NCI-H82 treated with DMSO at 0.1 percent for 48 hours (cell line): ENCODE data around the gene KIAA0040.
"Not testable (repeated sequence)": the region's sequence is repeated elsewhere in the genome, so short reads cannot be mapped to it uniquely, and the experiment has no call there.

ENCODE experiments used
- DNase-seq: peaks from one replicate; lab custom pipeline; 2025; ENCODE audit not compliant: unreplicated experiment; lab: John Stamatoyannopoulos, UW

KIAA0040 gene

DNA sequence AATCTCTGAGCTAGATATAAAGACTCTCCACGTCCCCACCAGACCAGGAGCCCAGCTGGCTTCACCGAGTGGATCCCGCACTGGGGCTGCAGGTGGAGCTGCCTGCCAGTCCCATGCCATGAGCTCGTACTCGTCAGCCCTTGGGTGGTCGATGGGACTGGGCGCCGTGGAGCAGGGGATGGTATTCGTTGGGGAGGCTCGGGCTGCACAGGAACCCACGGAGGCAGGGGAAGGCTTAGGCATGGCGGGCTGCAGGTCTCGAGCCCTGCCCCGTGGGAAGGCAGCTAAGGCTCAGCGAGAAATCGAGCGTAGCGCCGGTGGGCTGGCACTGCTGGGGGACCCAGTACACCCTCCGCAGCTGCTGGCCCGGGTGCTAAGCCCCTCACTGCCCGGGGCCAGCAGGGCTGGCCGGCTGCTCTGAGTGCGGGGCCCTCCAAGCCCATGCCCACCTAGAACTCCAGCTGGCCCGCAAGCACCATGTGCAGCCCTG, 84.2 kb downstream of the KIAA0040 start:
- not testable (repeated sequence) for DNase-seq
